NCI-H524 (cell line): ENCODE results near the gene DPF3.

Experiments used
- DNase-seq, 2 experiments: peaks; one replicate each; lab custom pipeline; 2025; lab: John Stamatoyannopoulos, UW

The DPF3 gene

GRCh38 chr14:72715215-72715849 is 178.6 kb downstream of the DPF3 start:
- DNase-seq, result no peak

- DNase-seq, result no peak
Measured at GRCh38 chr14:72714871-72715214, 179.1 kb downstream of the DPF3 start.

GRCh38 chr14:72714094-72714493 is 179.8 kb downstream of the DPF3 start:
- no peak for DNase-seq

- peak; percentile 92 to 94 for DNase-seq
Measured at GRCh38 chr14:72711936-72712335, 182.0 kb downstream of the DPF3 start.

- no peak for DNase-seq
Measured at GRCh38 chr14:72709916-72710611, 183.8 kb downstream of the DPF3 start.

- no peak for DNase-seq
Measured at GRCh38 chr14:72708708-72709475, 185.0 kb downstream of the DPF3 start.

- no peak for DNase-seq
Measured at GRCh38 chr14:72708222-72708621, 185.7 kb downstream of the DPF3 start.

GRCh38 chr14:72706485-72706884 is 187.4 kb downstream of the DPF3 start:
- no peak for DNase-seq

GRCh38 chr14:72704502-72704901 is 189.4 kb downstream of the DPF3 start:
- peak in 1 of 2 experiments; percentile 57 for DNase-seq

GRCh38 chr14:72701605-72702004 is 192.3 kb downstream of the DPF3 start:
- no peak for DNase-seq

- DNase-seq, result peak in 1 of 2 experiments; percentile 46
Measured at GRCh38 chr14:72701237-72701565, 192.7 kb downstream of the DPF3 start.

GRCh38 chr14:72700338-72701236 is 193.3 kb downstream of the DPF3 start:
- no peak for DNase-seq

GRCh38 chr14:72699852-72700257 is 194.0 kb downstream of the DPF3 start:
- no peak for DNase-seq

GRCh38 chr14:72699443-72699842 is 194.5 kb downstream of the DPF3 start:
- DNase-seq, result no peak

GRCh38 chr14:72692696-72693095 is 201.2 kb downstream of the DPF3 start:
- DNase-seq, result peak in 1 of 2 experiments; percentile 18

- no peak for DNase-seq
Measured at GRCh38 chr14:72690324-72690723, 203.6 kb downstream of the DPF3 start.

- DNase-seq, result peak; percentile 28 to 71
Measured at GRCh38 chr14:72688990-72689671, 204.8 kb downstream of the DPF3 start.

- DNase-seq, result peak; percentile 85 to 94
Measured at GRCh38 chr14:72686832-72687231, 207.1 kb downstream of the DPF3 start.

GRCh38 chr14:72686101-72686500 is 207.8 kb downstream of the DPF3 start:
- DNase-seq, result no peak

GRCh38 chr14:72685456-72685855 is 208.4 kb downstream of the DPF3 start:
- no peak for DNase-seq

GRCh38 chr14:72683787-72684186 is 210.1 kb downstream of the DPF3 start:
- DNase-seq, result no peak

- DNase-seq, result no peak
Measured at GRCh38 chr14:72682188-72682587, 211.7 kb downstream of the DPF3 start.
